Transverse colon (tissue), 4 donors: ENCODE measurements around the gene CTDNEP1. TPM values are rescaled to one million over a fixed set of nuclear protein-coding genes. Genes with fewer than 3 reads are reported as not detected.
A peak's percentile ranks its signal among the peaks of the same experiment; 100 is the strongest.

Source experiments
- DNase-seq: peaks from one replicate; pipeline ENCODE4 v3.0.0-alpha.2; 2019
- H3K27ac ChIP-seq, 4 donors: fragments of 200-600 bp; sonication (generic); 2 replicates each; pipeline ENCODE4 v1.5.1; 2016 to 2018; ENCODE audit warnings: inconsistent platforms in 4 of 4
- H3K27me3 ChIP-seq: fragments of 200-600 bp; sonication (generic); 2 replicates; pipeline ENCODE4 v1.5.1; 2017; ENCODE audit warnings: inconsistent platforms
- H3K36me3 ChIP-seq, 4 donors: fragments of 200-600 bp; sonication (generic); 2 replicates each; pipeline ENCODE4 v1.5.1; 2017 to 2019; ENCODE audit warnings: inconsistent platforms in 4 of 4
- H3K4me1 ChIP-seq, 4 donors: fragments of 200-600 bp; sonication (generic); 2 replicates each; pipeline ENCODE4 v1.5.1; 2017 to 2020; ENCODE audit warnings: inconsistent platforms in 4 of 4
- H3K4me3 ChIP-seq, 4 donors: fragments of 200-600 bp; sonication (generic); 1 replicate in 1 of 4; 2 replicates in 3 of 4; pipeline versions ENCODE4 v1.5.1 to v1.6.1; 2017 to 2019; ENCODE audit warnings: inconsistent platforms in 4 of 4
- H3K9me3 ChIP-seq, 2 donors: fragments of 200-600 bp; sonication (generic); 2 replicates each; pipeline ENCODE4 v1.5.1; 2017 to 2019; ENCODE audit warnings: inconsistent platforms in 2 of 2
- CTCF ChIP-seq, 5 experiments: fragments of 200-600 bp in 3 of 5; fragments of 450-650 bp in 2 of 5; sonication (generic) in 3 of 5; IDR thresholded peaks; 1 replicate in 2 of 5; 2 replicates in 3 of 5; pipeline ENCODE4 v1.5.1; 2016 to 2017; ENCODE audit warnings: antibody characterized with exemption in 5 of 5, inconsistent platforms in 3 of 5, mild to moderate bottlenecking in 2 of 5, moderate library complexity in 1 of 5
- EP300 ChIP-seq: sonication (generic); formaldehyde crosslinking; IDR thresholded peaks from one replicate; pipeline ENCODE4 v1.6.1; 2017; ENCODE audit warnings: antibody characterized with exemption, low read depth
- POLR2A ChIP-seq: fragments of 450-650 bp; IDR thresholded peaks from one replicate; pipeline ENCODE4 v1.6.1; 2016; ENCODE audit warnings: antibody characterized with exemption, mild to moderate bottlenecking, moderate library complexity
- POLR2AphosphoS5 ChIP-seq, 3 donors: sonication (generic); formaldehyde crosslinking; IDR thresholded peaks; one replicate each; pipeline ENCODE4 v1.6.1; 2016; ENCODE audit warnings: antibody characterized with exemption in 3 of 3
- WGBS, 2 donors: methylation state at CpG; one replicate each; pipeline ENCODE4 v1.1.5; 2018; ENCODE audit warnings: low coverage in 1 of 2; 5-methylcytosine and 5-hydroxymethylcytosine counted together
- in situ Hi-C, 4 donors: fragments of 200-750 bp; cut with MboI; loops; one replicate each; pipeline versions ENCODE4 v1.15.0 to v1.15.1; 2017; ENCODE audit warnings: low sequenced_read_pairs in 3 of 4, low pct_ligation_motif_present in 1 of 4, low pct_unique_long_range_greater_than_20kb in 1 of 4
- intact Hi-C: fragments of 100-400 bp; cut with DNase I; formaldehyde crosslinking; loops from one replicate; pipeline ENCODE4 v1.15.1; 2023; ENCODE audit warnings: low total_unique reads
- total RNA-seq, 4 donors: library from RNA; depleted of rRNA; stranded (reverse); fragments of >200 nt; gene quantifications; one replicate each; pipeline ENCODE4 v1.1.0, GENCODE V29; 2016

CTDNEP1 gene
- total RNA-seq, 4 donors from 2014 or later = 52.3 to 113 (median 60.4) TPM

DNA sequence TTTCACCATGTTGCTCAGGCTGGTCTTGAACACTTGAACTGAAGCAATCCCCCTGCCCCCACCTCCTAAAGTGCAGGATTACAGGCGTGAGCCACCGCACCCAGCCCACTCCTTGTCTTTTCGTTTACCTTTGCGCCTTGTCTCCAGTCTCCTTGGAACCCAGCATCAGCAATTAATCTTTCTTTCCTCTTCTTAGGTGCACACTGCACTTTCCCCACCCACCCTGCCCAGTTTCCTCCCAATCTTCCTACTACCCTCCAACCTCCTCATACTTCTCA lies 12.2 kb upstream of the CTDNEP1 start:
- H3K4me1 ChIP-seq = peaks cover 0 to 65% (median 30%) of the 10 kb centered on the region in 4 donors
- intact Hi-C loops (no loop called here), in situ Hi-C loops (no loop called here)
- peak overlapping the region; percentile 88 to 96 (median 94) for H3K27ac ChIP-seq
- no peaks in the 10 kb centered on the region for H3K36me3 ChIP-seq
- H3K9me3 ChIP-seq = no peaks in the 10 kb centered on the region
- 38 to 40% methylated on average over 3 to 4 of the region's 4 CpGs for WGBS, 2 donors
- DNase-seq = peak; percentile 76
- peak overlapping the region in 3 of 4 donors; percentile 46 to 72 (median 60) for H3K4me3 ChIP-seq
- TF ChIP-seq POLR2AphosphoS5 (IDR thresholded peaks at IDR 0.05) (peak in 1 of 3 donors; percentile 52), EP300 (no peak)
- H3K27me3 ChIP-seq = peaks cover 42% of the 10 kb centered on the region

- no peaks in the 10 kb centered on the region for H3K9me3 ChIP-seq
- peak overlapping the region; percentile 32 to 72 (median 53) for H3K4me3 ChIP-seq
- 3 to 11% methylated on average over 11 to 26 of the region's 26 CpGs for WGBS, 2 donors
- TF ChIP-seq POLR2AphosphoS5 (IDR thresholded peaks at IDR 0.05) (peak; percentile 6 to 90 (median 79)), POLR2A (peak; percentile 95), CTCF (IDR thresholded peaks at IDR 0.05) (no peak), EP300 (peak; percentile 67)
- intact Hi-C loops (no loop called here), in situ Hi-C loops (no loop called here)
- H3K27ac ChIP-seq = peak overlapping the region; percentile 88 to 96 (median 94)
- peaks cover 42% of the 10 kb centered on the region for H3K27me3 ChIP-seq
- no peaks in the 10 kb centered on the region for H3K36me3 ChIP-seq
- peak; percentile 95 for DNase-seq
- H3K4me1 ChIP-seq = peaks cover 0 to 69% (median 31%) of the 10 kb centered on the region in 4 donors
Observed at GRCh38 chr17:7262935-7263800, 11.6 kb upstream of the CTDNEP1 start.

DNA sequence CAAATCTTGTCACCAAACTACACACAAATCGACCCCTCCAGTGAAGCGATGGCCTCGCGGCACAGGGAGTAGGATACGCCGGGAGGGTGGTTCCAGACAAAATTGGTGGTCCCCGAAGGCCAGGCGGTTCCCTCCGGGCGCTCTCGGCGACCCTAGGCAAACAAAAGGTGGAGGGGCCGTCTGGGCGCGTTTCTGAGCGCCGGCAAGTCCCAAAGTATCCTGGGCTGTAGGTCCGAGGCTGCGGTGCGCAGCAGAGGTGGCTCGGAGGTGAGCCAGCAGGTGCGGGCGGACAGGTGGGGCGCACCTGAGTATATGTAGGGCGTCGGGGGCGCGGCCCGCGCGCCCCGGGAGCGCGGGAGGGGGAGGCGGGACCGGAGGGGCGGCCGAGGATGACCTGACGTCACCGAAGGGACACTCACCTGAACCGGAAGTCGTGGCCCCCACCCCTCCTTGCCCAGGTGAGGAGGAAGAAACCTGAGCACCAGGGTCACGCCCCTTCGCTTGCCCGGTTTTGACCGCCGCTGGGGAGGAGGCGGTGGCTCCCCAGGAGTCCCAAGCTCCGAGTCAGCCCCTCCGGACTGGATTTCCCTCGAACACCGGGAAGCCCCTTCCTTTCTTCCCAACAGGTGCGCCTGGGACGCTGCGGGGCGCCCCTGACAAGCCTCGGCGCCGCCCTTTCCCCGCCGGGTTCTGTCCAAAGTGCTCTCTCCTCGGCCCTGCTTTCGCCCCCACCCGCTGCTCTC lies 10.8 kb upstream of the CTDNEP1 start, which contains the start of gene CLDN7:
CLDN7 (minus strand) TSS at position 287 of the 743 bp plus-strand sequence. CDS start 435 bp downstream, outside the sequence.
- H3K4me1 ChIP-seq = peaks cover 0 to 73% (median 37%) of the 10 kb centered on the region in 4 donors
- 5 to 11% methylated on average over 3 to 52 of the region's 64 CpGs for WGBS, 2 donors

More for the DNA sequence above, 10.8 kb upstream of the CTDNEP1 start, which contains the start of gene CLDN7:
- Histone ChIP-seq H3K27me3 (peaks cover 42% of the 10 kb centered on the region), H3K9me3 (no peaks in the 10 kb centered on the region), H3K4me3 (peak within 1 kb of the TSS; percentile 43 to 72 (median 53)), H3K27ac (peak within 1 kb of the TSS; percentile 88 to 96 (median 94)), H3K36me3 (no peaks in the 10 kb centered on the region)
- peak; percentile 94 for DNase-seq
- TF ChIP-seq CTCF (IDR thresholded peaks at IDR 0.05) (peak in 2 of 5 experiments; percentile 14 to 43), POLR2AphosphoS5 (IDR thresholded peaks at IDR 0.05) (peak; percentile 72 to 99 (median 99)), POLR2A (peak; percentile 99), EP300 (peak; percentile 54)
- in situ Hi-C loops = no loop called here
- intact Hi-C loops = no loop called here
